ENCODE results near the gene EPHB1.

Gene EPHB1

DNA sequence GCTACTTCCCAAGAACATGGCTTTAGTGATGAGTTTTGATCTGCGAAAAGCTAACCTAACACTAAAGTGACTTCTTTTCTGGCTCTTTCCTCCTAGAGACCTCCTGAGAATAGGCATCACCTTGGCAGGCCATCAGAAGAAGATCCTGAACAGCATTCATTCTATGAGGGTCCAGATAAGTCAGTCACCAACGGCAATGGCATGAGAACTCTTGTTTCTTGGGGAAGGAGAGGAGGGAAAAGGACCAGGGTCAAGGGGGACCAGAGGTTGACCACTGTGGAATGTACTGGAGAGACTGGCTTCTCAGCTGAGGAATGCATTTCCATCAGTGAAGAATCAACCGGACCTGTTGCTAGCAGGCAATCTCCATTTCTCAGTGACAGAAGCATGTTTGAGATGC, 463.9 kb downstream of the EPHB1 start:
- DNase-seq (ENCODE audit: low read depth in 2 of 2) = no peak

DNA sequence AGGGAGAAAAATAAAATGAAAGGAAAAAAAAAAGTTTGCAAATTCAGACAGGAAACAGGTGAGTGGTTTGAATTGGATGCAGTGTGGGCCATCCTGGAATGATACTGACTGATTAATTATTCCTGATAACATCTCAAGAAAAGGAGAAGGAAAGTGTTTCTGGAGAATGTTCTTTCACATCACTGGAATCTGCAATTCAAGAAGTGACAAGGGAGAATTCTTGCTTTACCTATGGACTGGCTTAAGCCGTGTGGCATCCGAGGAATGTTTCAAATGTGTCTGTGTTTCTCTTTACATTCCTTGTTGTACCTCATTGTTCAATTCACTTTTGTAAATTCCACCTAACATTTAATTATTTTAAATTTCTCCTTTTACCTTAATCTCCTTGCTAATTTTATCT, 465.0 kb downstream of the EPHB1 start:
- no peak for DNase-seq (ENCODE audit: low read depth in 2 of 2)

DNA sequence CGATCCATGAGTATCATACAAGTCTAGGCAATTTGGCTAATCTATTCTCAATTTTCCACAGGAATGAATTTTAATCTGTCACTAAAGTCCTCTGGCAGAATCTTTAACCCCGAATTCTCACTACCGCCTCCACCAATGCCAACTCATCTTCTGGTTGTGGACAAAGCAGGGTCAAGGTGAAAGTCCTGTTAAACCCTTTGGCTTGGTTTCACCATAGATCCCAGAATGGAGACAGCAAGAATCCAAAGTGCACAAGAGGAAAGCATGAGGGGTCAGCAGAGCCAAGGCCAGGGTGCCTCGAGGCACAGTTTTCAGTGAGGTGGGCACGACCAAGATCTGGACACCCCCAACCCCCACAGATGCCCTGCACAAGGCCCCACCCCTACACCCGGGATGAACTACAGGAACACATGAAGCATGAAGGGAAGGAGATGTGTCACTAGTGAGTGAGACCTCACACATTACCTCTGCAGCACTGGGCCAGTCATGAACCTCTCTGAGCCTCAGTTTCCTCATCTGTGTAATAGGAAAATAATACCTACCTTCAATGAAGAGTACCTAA, 466.2 kb downstream of the EPHB1 start:
- no peak for DNase-seq (ENCODE audit: low read depth in 2 of 2)

DNA sequence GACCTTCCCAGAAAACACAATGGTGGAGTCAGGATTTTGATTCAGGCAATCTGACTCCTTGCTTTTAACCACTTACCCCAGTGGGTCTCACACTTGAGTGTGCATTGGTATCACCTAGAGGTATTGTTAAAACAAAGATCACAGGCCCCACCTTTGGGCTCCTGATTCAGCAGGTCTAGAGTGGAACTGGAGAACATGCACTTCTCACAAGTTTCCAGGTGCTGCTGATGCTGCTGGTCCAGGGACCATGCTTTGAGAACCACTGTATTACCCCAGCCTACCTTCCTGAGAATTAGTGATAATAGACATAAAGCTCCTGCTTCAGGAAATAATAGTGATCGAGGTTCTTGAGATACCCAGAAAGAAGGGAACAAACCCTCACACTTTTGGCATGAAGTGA, 466.9 kb downstream of the EPHB1 start:
- DNase-seq (ENCODE audit: low read depth in 2 of 2) = no peak

DNA sequence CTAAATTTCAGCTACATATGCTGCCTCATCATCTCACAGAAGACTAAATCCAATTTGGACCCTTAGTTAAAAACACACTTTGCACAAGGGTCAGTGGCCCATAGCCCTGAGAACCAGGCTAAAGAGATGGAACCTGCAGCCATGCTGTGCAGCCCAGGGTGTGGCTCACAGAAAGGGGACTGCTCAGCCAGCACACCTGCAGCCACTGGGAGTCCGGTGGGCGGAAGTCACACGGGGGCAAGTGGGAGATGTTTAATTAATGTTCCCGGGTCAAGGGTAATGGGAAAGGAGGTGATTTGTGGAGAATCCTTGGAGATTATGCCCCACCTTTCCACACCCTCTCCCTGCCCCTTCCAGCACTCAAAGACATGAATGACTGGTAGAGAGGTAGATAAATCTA, 467.4 kb downstream of the EPHB1 start:
- DNase-seq (ENCODE audit: low read depth in 2 of 2) = no peak

DNA sequence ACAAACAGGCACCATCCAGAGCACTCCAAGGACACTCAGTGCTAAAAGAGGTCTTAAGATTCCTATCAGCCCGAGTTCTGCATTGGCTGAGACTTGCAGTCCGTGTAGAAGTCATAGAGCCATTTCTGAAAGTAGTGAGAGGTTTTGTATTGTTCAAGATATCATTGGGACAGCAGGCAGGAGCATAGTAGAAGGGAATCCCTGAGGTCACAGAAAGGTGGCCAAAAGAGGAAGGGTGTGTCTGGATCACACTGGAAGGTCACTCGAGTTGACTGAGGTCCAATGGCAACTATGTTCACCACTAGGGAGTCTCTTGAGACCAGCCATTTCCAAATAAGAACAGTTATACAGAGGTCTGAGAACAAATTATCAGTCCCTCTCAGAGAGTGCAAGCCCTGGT, 468.3 kb downstream of the EPHB1 start:
- no peak for DNase-seq (ENCODE audit: low read depth in 2 of 2)

DNA sequence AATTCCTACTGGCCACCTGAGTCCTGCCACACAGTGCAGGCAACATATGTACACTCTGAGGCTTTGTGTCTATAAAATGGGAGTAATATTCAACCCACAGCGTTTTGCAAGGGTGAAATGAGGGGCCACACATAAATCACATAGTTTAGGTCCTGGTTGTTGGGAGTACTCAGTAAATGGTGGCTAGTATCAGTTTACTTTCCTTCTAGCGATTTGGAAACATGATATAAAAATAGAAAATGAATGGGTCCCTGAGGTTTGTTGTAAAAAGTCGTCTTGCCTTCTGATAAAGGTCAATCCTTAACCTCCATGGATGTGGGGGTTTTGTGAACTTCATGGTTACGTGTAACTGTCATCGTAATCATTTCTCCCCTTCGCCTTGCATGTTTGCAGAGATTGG, 472.4 kb downstream of the EPHB1 start:
- no peak for DNase-seq (ENCODE audit: low read depth in 2 of 2)

DNA sequence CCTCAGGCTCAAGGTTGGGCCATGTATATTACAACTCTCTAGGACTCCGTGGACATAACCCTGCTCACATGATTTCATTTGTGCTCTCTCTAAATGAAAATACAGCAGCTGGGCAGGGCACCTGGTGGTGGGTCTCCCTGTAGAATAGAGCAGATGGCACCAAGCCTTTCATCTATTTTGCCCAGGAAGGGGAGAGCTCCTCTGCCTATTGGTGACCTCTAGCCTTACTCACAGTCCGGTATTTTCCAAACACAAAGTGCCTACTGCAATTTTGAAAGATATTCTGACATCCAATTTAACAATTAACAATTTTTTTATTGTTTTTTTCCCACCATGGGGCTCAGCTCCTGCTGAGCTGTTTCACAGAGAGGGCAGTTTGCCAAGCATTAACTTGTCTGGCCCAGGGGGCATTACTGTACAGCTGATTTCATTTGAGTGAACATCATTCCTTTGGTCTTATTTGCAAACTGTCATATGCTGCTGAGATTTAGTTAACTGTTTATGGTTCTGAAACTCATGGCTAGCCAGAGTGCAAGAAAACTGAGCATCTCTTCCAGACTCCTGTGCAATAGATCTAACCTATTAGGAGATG, 474.0 kb downstream of the EPHB1 start:
- no peak for DNase-seq (ENCODE audit: low read depth in 2 of 2)

DNA sequence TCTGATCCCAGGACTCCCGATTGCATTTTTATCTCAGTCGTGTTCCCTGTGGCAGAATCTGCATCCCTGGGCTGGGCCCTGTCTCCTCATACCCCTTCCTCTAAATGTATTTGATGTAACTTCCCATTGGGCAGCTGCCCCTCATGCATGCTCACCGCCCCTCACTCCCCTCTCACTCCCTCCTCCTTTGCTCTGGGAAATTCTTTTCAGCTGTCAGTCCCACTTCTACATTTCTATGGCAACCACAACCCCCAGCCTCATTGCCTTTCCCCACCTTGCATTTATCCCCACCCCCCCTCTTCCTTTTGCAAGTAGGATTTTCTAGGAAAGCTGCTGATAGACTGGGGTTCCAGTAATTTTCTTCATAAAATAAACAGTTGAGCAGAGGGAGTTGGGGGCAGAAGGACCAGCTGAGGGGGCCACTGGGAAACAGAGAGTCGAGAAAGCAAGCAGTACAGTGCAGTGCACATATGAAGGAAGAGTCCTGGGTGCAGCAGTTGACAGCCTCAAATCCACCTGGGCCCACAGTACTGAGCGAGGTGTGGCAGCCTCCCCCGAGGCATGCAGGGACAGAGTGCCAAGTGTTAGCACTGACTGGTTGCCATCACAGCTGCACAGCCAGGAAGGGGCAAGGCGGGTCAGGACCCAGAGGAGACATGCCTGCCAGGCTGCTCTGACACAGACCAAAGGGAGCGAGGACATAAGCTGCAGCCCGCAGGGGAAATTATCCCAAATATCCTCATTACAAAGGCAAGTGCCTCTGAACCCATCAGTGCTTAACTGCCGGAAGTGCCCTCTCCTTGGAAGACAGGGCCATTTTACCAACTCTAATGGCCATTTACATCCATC, 476.3 kb downstream of the EPHB1 start:
- DNase-seq (ENCODE audit: low read depth in 2 of 2) = no peak

DNA sequence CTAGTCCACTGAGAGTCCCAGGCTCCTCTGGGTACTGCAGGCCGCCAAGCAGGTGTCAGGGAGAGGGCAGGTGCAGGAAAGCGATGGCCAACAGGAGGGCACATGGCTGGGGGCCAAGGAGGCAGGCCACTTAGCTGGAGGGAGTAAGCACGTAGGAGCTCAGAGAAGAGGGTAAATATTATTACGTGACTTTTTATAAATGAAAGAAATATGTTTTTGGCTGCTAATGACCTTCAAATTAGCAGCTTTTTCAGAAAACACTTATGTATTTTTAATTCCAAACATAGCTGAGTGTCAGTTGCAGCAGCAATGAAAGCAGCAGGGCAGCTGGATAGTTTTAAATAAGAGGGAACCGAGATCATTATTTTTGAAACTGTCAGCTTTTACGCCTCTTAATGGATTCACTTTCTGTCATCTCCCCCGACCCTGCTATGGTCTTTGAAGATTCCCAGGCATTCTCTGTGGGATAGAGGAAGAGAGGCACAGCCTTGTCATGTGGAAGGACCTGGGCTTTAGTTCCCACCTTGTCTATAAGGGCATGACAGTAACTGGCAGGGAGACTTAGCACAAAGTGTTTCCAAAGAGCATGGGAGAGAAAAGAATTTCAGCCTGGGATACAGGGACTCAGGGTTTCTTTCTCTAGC, 477.1 kb downstream of the EPHB1 start:
- DNase-seq (ENCODE audit: low read depth in 2 of 2) = no peak

DNA sequence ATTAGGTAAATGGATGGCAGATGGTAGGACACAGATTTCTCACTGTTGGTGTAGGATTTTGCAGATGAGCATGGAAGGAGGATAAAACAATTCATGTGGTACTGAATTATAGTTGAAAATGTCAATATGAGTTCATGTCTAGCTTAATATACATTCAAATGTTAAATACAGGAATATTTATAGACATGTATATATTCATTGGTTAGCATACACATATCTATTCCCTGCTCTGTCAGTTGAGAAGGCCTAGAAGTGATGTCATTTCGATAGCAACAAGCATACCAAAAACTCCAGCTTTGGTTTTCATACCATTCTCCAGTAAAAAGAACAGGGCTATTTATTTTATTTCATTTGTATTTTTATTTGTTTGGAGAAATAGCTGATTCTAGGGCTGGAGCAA, 497.1 kb downstream of the EPHB1 start:
- no peak for DNase-seq (ENCODE audit: low read depth in 2 of 2)

DNA sequence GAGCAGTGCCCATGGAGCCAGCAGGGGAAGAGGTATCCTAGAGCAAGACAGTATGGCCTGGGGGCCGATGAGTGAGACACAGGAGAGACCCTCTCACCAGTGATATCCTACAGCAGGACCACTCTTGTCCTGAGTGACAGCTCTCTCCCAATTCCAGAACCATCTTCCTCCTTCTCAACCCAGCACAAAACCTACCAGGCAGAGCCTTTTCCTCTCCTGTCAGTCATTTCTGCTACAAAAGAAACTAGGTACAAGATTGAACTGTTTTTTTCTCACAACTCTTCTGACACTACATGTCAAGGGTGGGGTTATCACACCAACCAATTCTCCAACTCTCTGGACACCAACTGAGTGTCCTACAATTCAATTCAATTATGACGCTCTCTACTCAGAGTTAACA, 506.6 kb downstream of the EPHB1 start:
- DNase-seq (ENCODE audit: low read depth in 2 of 2) = no peak

DNA sequence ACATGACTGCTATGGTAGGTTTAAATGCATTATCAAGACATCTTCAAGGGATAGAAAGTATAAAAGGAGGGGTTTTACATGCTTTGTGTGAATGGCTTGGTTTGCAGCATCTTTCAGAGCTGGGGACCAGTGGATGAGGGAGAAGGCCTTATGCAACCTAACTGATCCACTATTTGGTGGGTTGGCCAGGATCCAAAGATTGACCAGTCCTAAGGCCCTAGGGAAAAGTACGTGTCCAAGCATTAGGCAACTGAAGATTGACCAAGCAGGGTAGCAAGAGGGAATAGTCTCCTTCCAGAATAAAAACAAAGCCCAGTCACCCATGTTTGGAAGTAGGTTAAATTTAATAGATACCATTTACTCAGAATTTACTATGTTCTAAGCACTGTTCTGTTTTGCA, 509.3 kb downstream of the EPHB1 start:
- DNase-seq (ENCODE audit: low read depth in 2 of 2) = no peak

All from activated CD4-positive, alpha-beta T cell treated with anti-CD3 and anti-CD28 coated beads for 24 hours (primary cell).